Fibroblast of skin of back (primary cell): ENCODE data around the gene KIF2A. TPM values are rescaled to one million over a fixed set of nuclear protein-coding genes. Genes with fewer than 3 reads are reported as not detected.

Experiments
- DNase-seq: peaks from one replicate; pipeline ENCODE4 v3.0.0-alpha.2; 2013
- polyA plus RNA-seq, 2 experiments: library from polyadenylated mRNA; unstranded; fragments of 120-200 nt; gene quantifications; one replicate each; pipeline ENCODE4 v1.2.1, GENCODE V29; 2013; ENCODE audit not compliant: insufficient read length in 2 of 2

Gene KIF2A
- polyA plus RNA-seq (2013, experiment 1 of 2; ENCODE audit: insufficient read length): 37.0 TPM
- 26.7 TPM for polyA plus RNA-seq (2013, experiment 2 of 2; ENCODE audit: insufficient read length)

GRCh38 chr5:62305715-62306322 lies at the start of gene KIF2A:
Gene KIF2A, plus strand, starts transcription at chr5:62306206. Its CDS starts 267 bp downstream, at chr5:62306473.
- DNase-seq: peak; percentile 94

GRCh38 chr5:62257020-62257367 lies 49.0 kb upstream of the KIF2A start:
- no peak for DNase-seq

- DNase-seq: no peak
Observed at GRCh38 chr5:62258654-62259053, 47.4 kb upstream of the KIF2A start.

GRCh38 chr5:62259699-62260250 lies 46.2 kb upstream of the KIF2A start:
- no peak for DNase-seq

GRCh38 chr5:62260513-62260912 lies 45.5 kb upstream of the KIF2A start:
- DNase-seq: no peak

- DNase-seq: no peak
Observed at GRCh38 chr5:62263401-62263800, 42.6 kb upstream of the KIF2A start.

- DNase-seq: no peak
Observed at GRCh38 chr5:62265648-62266112, 40.3 kb upstream of the KIF2A start.

- DNase-seq: no peak
Observed at GRCh38 chr5:62266573-62266972, 39.4 kb upstream of the KIF2A start.

- DNase-seq: no peak
Observed at GRCh38 chr5:62268234-62268633, 37.8 kb upstream of the KIF2A start.

- no peak for DNase-seq
Observed at GRCh38 chr5:62268792-62269191, 37.2 kb upstream of the KIF2A start.

GRCh38 chr5:62271370-62271769 lies 34.6 kb upstream of the KIF2A start:
- no peak for DNase-seq

- DNase-seq: no peak
Observed at GRCh38 chr5:62271870-62272269, 34.1 kb upstream of the KIF2A start.

- DNase-seq: no peak
Observed at GRCh38 chr5:62273687-62274086, 32.3 kb upstream of the KIF2A start.

- DNase-seq: no peak
Observed at GRCh38 chr5:62275581-62275980, 30.4 kb upstream of the KIF2A start.

- no peak for DNase-seq
Observed at GRCh38 chr5:62281411-62281810, 24.6 kb upstream of the KIF2A start.

GRCh38 chr5:62282064-62282463 lies 23.9 kb upstream of the KIF2A start:
- DNase-seq: no peak

- DNase-seq: no peak
Observed at GRCh38 chr5:62283005-62283404, 23.0 kb upstream of the KIF2A start.

GRCh38 chr5:62283861-62284260 lies 22.1 kb upstream of the KIF2A start:
- DNase-seq: no peak

- DNase-seq: no peak
Observed at GRCh38 chr5:62284946-62285891, 20.8 kb upstream of the KIF2A start.

GRCh38 chr5:62286834-62287233 lies 19.2 kb upstream of the KIF2A start:
- DNase-seq: no peak

- DNase-seq: no peak
Observed at GRCh38 chr5:62287237-62287636, 18.8 kb upstream of the KIF2A start.

GRCh38 chr5:62288118-62288517 lies 17.9 kb upstream of the KIF2A start:
- DNase-seq: no peak

GRCh38 chr5:62289813-62290212 lies 16.2 kb upstream of the KIF2A start:
- DNase-seq: no peak
